ENCODE data around the gene TMEM204.

Gene TMEM204

GRCh38 chr16:1520461-1520860, 13.0 kb upstream of the TMEM204 start (continued):
- no peak for TF ChIP-seq PRDM1 (tag by site-specific recombination; IDR thresholded peaks at IDR 0.05)
- TF ChIP-seq, protein P1, sequence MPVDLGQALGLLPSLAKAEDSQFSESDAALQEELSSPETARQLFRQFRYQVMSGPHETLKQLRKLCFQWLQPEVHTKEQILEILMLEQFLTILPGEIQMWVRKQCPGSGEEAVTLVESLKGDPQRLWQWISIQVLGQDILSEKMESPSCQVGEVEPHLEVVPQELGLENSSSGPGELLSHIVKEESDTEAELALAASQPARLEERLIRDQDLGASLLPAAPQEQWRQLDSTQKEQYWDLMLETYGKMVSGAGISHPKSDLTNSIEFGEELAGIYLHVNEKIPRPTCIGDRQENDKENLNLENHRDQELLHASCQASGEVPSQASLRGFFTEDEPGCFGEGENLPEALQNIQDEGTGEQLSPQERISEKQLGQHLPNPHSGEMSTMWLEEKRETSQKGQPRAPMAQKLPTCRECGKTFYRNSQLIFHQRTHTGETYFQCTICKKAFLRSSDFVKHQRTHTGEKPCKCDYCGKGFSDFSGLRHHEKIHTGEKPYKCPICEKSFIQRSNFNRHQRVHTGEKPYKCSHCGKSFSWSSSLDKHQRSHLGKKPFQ (tag by site-specific recombination; IDR thresholded peaks at IDR 0.05), result no peak
- TF ChIP-seq, protein P2, sequence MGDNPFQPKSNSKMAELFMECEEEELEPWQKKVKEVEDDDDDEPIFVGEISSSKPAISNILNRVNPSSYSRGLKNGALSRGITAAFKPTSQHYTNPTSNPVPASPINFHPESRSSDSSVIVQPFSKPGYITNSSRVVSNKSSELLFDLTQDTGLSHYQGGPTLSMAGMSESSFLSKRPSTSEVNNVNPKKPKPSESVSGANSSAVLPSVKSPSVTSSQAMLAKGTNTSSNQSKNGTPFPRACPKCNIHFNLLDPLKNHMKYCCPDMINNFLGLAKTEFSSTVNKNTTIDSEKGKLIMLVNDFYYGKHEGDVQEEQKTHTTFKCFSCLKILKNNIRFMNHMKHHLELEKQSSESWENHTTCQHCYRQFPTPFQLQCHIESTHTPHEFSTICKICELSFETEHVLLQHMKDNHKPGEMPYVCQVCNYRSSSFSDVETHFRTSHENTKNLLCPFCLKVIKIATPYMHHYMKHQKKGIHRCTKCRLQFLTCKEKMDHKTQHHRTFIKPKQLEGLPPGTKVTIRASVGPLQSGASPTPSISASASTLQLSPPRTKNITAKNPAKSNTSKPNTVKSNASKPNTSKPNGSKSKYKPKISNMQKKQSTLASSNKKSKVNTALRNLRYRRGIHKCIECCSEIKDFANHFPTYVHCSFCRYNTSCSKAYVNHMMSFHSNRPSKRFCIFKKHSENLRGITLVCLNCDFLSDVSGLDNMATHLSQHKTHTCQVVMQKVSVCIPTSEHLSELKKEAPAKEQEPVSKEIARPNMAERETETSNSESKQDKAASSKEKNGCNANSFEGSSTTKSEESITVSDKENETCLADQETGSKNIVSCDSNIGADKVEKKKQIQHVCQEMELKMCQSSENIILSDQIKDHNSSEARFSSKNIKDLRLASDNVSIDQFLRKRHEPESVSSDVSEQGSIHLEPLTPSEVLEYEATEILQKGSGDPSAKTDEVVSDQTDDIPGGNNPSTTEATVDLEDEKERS (tag by site-specific recombination; IDR thresholded peaks at IDR 0.05), result no peak
- TF ChIP-seq ZNF112 (tag by site-specific recombination; IDR thresholded peaks at IDR 0.05), result no peak
- TF ChIP-seq ZEB2 (tag by site-specific recombination; IDR thresholded peaks at IDR 0.05), result no peak
- no peak for TF ChIP-seq ZNF404 (tag by site-specific recombination; IDR thresholded peaks at IDR 0.05)
- no peak for TF ChIP-seq ZNF837 (tag by site-specific recombination; IDR thresholded peaks at IDR 0.05)
- TF ChIP-seq, protein P3, sequence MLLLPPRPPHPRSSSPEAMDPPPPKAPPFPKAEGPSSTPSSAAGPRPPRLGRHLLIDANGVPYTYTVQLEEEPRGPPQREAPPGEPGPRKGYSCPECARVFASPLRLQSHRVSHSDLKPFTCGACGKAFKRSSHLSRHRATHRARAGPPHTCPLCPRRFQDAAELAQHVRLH (tag by site-specific recombination; IDR thresholded peaks at IDR 0.05), result no peak
- TF ChIP-seq KLF9 (tag by site-specific recombination; IDR thresholded peaks at IDR 0.05; ENCODE audit: low read depth), result no peak
- no peak for TF ChIP-seq ZBTB1 (tag by site-specific recombination; IDR thresholded peaks at IDR 0.05)
- TF ChIP-seq ZNF174 (tag by site-specific recombination; IDR thresholded peaks at IDR 0.05), result no peak
- no peak for TF ChIP-seq ZNF785 (tag by site-specific recombination; IDR thresholded peaks at IDR 0.05)
- no peak for TF ChIP-seq ZIC2 (tag by site-specific recombination; IDR thresholded peaks at IDR 0.05)

DNA sequence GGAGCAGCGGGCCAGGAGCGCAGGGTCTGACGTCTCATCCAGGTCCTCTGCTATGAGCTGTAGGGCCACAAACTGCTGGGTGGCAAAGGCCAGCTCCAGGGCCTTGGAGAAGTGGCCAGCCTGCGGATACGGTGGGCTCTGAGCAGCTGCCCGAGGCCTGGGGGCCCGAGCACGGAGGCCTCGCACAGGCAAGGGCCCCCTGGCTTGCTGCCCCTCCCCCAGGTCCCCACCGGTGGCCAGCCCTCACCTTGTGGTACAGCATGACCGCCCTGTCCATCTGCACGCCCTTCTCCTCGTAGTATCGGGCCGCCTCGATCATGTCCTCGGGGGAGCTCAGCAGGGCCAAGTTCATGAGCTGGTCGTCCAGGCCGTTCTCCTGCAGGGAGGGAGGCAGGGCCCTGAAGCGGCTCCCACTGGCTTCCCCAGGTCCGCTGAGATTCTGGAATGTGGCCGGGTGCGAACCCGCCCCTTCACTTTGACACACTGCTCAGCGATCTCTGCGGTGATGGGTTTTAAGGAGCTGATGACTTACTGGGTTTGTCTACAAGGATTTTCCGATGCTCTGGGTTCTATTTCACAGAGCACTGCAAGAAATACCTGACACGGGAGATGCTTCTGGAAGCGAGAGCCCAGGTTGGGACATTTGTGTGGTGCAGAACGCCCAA, 9.8 kb upstream of the TMEM204 start:
- CTCF ChIA-PET, result interaction anchor here (0.6 kb wide), 1 partner anchor 106 kb away, joined by 4 read pairs; no protein-coding TSS in a partner anchor
- POLR2A ChIA-PET, result no interaction called here

More for the DNA sequence above, 9.8 kb upstream of the TMEM204 start:
- TF ChIP-seq ZNF26 (tag by site-specific recombination; IDR thresholded peaks at IDR 0.05) (no peak), ZNF19 (tag by site-specific recombination; IDR thresholded peaks at IDR 0.05; ENCODE audit: low read depth) (no peak), ZNF184 (tag by site-specific recombination; IDR thresholded peaks at IDR 0.05) (no peak), ZNF416 (tag by site-specific recombination; IDR thresholded peaks at IDR 0.05) (no peak), ZFP37 (tag by site-specific recombination; IDR thresholded peaks at IDR 0.05) (no peak), ZNF114 (tag by site-specific recombination; IDR thresholded peaks at IDR 0.05) (no peak), ZNF768 (tag by site-specific recombination; IDR thresholded peaks at IDR 0.05) (no peak), HOXC10 (CRISPR knock-in tag; IDR thresholded peaks at IDR 0.05) (no peak), ZNF560 (tag by site-specific recombination; IDR thresholded peaks at IDR 0.05; ENCODE audit: borderline replicate concordance) (no peak), ZNF624 (tag by site-specific recombination; IDR thresholded peaks at IDR 0.05) (no peak)
- TF ChIP-seq, protein P4, sequence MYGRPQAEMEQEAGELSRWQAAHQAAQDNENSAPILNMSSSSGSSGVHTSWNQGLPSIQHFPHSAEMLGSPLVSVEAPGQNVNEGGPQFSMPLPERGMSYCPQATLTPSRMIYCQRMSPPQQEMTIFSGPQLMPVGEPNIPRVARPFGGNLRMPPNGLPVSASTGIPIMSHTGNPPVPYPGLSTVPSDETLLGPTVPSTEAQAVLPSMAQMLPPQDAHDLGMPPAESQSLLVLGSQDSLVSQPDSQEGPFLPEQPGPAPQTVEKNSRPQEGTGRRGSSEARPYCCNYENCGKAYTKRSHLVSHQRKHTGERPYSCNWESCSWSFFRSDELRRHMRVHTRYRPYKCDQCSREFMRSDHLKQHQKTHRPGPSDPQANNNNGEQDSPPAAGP (tag by site-specific recombination; IDR thresholded peaks at IDR 0.05), result no peak
- Histone ChIP-seq H3K4me1 (ENCODE audit: control insufficient read depth, insufficient read depth, low read length) (no peaks in the 10 kb centered on the region), H3K4me3 (ENCODE audit: low read depth, low read length) (no peak overlapping the region), H3K27ac (ENCODE audit: extremely low read depth, low read depth, low read length) (no peak overlapping the region), H3K9me3 (ENCODE audit: control insufficient read depth, insufficient read depth, low read depth, low read length) (no peaks in the 10 kb centered on the region), H3K36me3 (ENCODE audit: control insufficient read depth in 2 of 2, insufficient read depth in 1 of 2, low read length in 2 of 2) (peaks cover 0 to 22% of the 10 kb centered on the region in 2 experiments; a peak in 1 of 3 replicates)
